AG04450 (cell line): ENCODE measurements around the gene TYW1B. TPM values are rescaled to one million over a fixed set of nuclear protein-coding genes. Genes with fewer than 3 reads are reported as not detected.
"Not testable (repeated sequence)": the region's sequence is repeated elsewhere in the genome, so short reads cannot be mapped to it uniquely, and the experiment has no call there.

ENCODE experiments used
- CTCF ChIA-PET: fragments of 300-600, 350-600 bp; formaldehyde crosslinking; extraction: SDS; loops from one replicate; lab custom pipeline; 2022; ENCODE audit warnings: antibody characterized with exemption, inconsistent platforms; lab: Charles Lee
- POLR2A ChIA-PET: fragments of 350-600 bp; formaldehyde crosslinking; extraction: SDS; loops from one replicate; lab custom pipeline; 2021; ENCODE audit warnings: antibody characterized with exemption, inconsistent platforms; lab: Yijun Ruan, JAX
- DNase-seq: peaks from one replicate; pipeline ENCODE4 v3.0.0-alpha.2; 2011; ENCODE audit warnings: low read depth, low spot score
- H3K27ac ChIP-seq: one replicate; pipeline ENCODE4 v1.5.1; 2012; ENCODE audit warnings: low read depth, low read length, control low read depth
- H3K27me3 ChIP-seq: one replicate; pipeline ENCODE4 v1.6.0; 2012; ENCODE audit warnings: low read length; ENCODE audit not compliant: control insufficient read depth, insufficient read depth
- H3K4me3 ChIP-seq: 2 replicates; pipeline ENCODE4 v1.5.1; 2011; ENCODE audit warnings: mild to moderate bottlenecking, low read depth, low read length, control low read depth
- H3K9me3 ChIP-seq: 2 replicates; pipeline ENCODE4 v1.5.1; 2012; ENCODE audit warnings: low read length; ENCODE audit not compliant: control insufficient read depth, insufficient read depth
- polyA plus RNA-seq: library from polyadenylated mRNA; depleted of rRNA; stranded (reverse); fragments of >200 nt; gene quantifications from 2 replicates; pipeline ENCODE4 v1.2.3, GENCODE V29; 2011
- TF ChIP-seq, protein P1 (sequence below): IDR thresholded peaks from 2 replicates; pipeline ENCODE4 v1.5.1; 2011; ENCODE audit warnings: low read depth, low read length, control low read depth, inconsistent platforms

The TYW1B gene
- polyA plus RNA-seq, 1 experiment = 5.0 TPM

- ChIA-PET POLR2A (no interaction called here), CTCF (no interaction called here)
- H3K27me3 ChIP-seq = no peaks in the 10 kb centered on the region
- TF ChIP-seq, protein P1, sequence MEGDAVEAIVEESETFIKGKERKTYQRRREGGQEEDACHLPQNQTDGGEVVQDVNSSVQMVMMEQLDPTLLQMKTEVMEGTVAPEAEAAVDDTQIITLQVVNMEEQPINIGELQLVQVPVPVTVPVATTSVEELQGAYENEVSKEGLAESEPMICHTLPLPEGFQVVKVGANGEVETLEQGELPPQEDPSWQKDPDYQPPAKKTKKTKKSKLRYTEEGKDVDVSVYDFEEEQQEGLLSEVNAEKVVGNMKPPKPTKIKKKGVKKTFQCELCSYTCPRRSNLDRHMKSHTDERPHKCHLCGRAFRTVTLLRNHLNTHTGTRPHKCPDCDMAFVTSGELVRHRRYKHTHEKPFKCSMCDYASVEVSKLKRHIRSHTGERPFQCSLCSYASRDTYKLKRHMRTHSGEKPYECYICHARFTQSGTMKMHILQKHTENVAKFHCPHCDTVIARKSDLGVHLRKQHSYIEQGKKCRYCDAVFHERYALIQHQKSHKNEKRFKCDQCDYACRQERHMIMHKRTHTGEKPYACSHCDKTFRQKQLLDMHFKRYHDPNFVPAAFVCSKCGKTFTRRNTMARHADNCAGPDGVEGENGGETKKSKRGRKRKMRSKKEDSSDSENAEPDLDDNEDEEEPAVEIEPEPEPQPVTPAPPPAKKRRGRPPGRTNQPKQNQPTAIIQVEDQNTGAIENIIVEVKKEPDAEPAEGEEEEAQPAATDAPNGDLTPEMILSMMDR = no peak
- no peak overlapping the region for H3K4me3 ChIP-seq
- DNase-seq = no peak
- H3K9me3 ChIP-seq = peaks cover 3% of the 10 kb centered on the region
- H3K27ac ChIP-seq = no peak overlapping the region
These were observed 74.2 kb downstream of the TYW1B start for GRCh38 chr7:72753781-72754180.

- H3K27ac ChIP-seq, CTCF ChIA-PET, DNase-seq, H3K9me3 ChIP-seq, H3K4me3 ChIP-seq, H3K27me3 ChIP-seq, POLR2A ChIA-PET: not testable (repeated sequence)
These were observed 74.8 kb downstream of the TYW1B start for GRCh38 chr7:72753229-72753628.

DNA sequence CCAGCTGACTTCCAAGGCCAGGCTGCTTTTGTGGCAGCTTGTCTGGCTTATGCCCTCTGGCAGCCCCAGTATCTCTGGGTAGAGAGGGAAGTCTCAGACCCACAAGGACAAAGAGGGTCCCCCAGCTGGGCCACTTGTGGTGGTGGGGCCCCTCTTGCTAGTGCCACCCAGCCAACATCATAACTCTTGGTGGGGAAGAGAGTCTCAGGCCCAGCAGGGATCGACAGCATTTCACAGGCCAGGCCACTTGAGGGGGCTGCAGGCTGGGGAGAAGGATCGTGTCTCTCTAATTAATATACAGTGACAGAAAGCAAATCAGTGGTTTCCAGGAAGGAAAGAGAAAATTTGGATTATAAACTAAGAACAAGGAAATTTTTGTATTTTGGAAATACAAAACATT, 76.0 kb downstream of the TYW1B start:
- POLR2A ChIA-PET = no interaction called here
- no peak for DNase-seq
- H3K27me3 ChIP-seq = no peaks in the 10 kb centered on the region
- no peaks in the 10 kb centered on the region for H3K9me3 ChIP-seq
- CTCF ChIA-PET = no interaction called here
- no peak overlapping the region for H3K4me3 ChIP-seq
- H3K27ac ChIP-seq = no peak overlapping the region
- TF ChIP-seq, protein P1 = peak; percentile 16; the same call in 1 of the 2 replicates

DNA sequence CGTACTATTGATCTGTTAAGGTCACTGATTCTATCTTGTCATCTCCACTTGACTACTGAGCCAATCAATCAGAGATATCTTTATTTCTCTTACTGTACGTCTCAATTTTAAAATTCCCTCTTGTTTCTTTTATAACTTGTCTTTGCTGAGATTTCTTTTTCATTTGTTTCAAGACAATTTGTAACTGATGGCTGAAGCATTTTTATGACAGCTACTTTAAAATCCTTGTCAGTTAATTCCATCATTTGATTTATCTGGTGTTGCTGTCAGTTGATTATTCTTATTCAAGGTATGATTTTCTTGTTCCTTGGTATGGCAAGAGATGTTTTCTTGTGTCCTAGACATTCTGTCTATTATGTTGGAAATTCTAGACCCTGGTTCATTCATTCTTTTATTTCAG, 76.6 kb downstream of the TYW1B start:
- no peaks in the 10 kb centered on the region for H3K27me3 ChIP-seq
- ChIA-PET CTCF (no interaction called here), POLR2A (no interaction called here)
- H3K27ac ChIP-seq = no peak overlapping the region
- TF ChIP-seq, protein P1 = no peak
- H3K4me3 ChIP-seq = no peak overlapping the region
- H3K9me3 ChIP-seq = no peaks in the 10 kb centered on the region
- no peak for DNase-seq

GRCh38 chr7:72748649-72749048, 79.4 kb downstream of the TYW1B start:
- CTCF ChIA-PET, POLR2A ChIA-PET, H3K4me3 ChIP-seq, H3K9me3 ChIP-seq, H3K27me3 ChIP-seq, DNase-seq, H3K27ac ChIP-seq: not testable (repeated sequence)

DNA sequence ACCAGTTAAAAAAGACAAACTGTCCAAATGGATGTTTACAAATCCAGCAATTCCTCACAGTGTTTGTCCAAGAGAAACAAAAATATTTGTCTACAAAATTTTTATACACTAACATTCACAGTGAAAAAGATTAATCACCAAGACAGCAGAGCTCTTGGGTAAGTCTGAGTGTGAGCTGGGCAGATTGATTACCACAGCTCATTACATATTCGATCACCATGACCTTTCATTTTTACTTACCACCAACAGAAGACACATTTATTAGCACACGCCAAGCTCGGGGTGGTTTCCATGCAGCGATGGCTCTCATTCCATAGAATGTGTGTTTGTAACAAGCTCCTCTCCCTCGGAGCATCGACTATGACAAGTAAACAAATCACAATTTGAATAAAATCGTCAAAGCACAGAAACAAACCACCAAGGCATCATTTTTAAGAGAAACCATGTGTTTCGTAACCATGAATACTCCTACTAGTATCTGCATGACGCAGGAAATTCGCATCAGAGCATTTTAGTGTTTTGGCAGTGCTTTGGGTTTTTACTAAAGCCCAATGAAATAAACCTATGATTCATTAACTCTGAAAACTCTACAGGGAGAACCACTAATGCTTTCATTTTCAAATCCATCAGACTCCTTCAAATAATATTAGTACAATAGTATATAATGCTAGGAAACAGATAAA, 83.6 kb downstream of the TYW1B start:
- H3K9me3 ChIP-seq, CTCF ChIA-PET, POLR2A ChIA-PET, H3K27me3 ChIP-seq: not testable (repeated sequence)
- peak; percentile 48 for DNase-seq
- Histone ChIP-seq H3K4me3 (peak overlapping the region; percentile 50), H3K27ac (peak overlapping the region; percentile 63)

DNA sequence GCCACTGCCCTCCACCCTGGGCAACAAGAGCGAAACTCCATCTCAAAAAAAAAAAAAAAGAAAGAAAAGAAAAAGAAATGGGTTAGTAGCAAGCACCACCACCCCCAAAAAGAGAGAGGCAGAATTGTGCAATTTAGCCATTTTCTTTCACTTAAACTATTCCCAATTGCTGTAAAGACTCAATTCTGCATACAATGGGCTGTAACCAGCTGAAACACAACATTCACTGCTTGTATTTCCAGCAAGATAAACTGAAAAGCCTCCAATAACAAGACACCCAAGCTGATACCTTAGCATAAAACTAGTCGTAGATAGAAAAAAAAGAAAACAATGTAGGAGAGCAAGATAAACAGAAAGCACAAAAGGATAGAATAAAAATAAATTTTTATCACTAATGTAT, 84.2 kb downstream of the TYW1B start:
- H3K27ac ChIP-seq, DNase-seq, H3K4me3 ChIP-seq, H3K9me3 ChIP-seq, POLR2A ChIA-PET, H3K27me3 ChIP-seq, CTCF ChIA-PET: not testable (repeated sequence)

- H3K9me3 ChIP-seq, POLR2A ChIA-PET, DNase-seq, H3K27ac ChIP-seq, H3K27me3 ChIP-seq, H3K4me3 ChIP-seq, CTCF ChIA-PET: not testable (repeated sequence)
These were observed 88.3 kb downstream of the TYW1B start for GRCh38 chr7:72739716-72740115.

GRCh38 chr7:72735855-72736254, 92.1 kb downstream of the TYW1B start:
- DNase-seq, H3K27me3 ChIP-seq, POLR2A ChIA-PET, H3K9me3 ChIP-seq, CTCF ChIA-PET, H3K4me3 ChIP-seq, H3K27ac ChIP-seq: not testable (repeated sequence)

DNA sequence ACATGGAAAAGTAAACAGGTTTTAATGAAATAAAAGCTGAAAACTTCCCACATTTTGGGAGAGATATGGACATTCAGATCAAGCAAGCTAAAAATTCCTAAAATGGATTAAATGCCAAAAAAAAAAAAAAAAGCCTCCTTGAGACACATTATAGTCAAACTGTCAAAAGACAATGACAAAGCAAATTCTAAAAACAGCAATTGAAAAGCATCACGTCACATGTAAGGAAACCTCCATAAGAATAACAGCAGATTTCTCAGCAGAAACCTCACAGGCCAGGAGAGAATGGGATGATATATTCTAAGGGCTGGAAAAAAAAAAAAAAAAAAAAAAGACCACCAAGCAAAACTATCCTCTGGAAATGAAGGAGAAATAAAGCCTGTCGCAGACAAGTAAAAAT, 97.2 kb downstream of the TYW1B start:
- H3K27ac ChIP-seq, CTCF ChIA-PET, POLR2A ChIA-PET, H3K4me3 ChIP-seq, DNase-seq, H3K27me3 ChIP-seq, H3K9me3 ChIP-seq: not testable (repeated sequence)
